Right atrium auricular region (tissue), 2 donors: ENCODE results near the gene IL13. TPM values are rescaled to one million over a fixed set of nuclear protein-coding genes. Genes with fewer than 3 reads are reported as not detected.
"Not testable (repeated sequence)": the region's sequence is repeated elsewhere in the genome, so short reads cannot be mapped to it uniquely, and the experiment has no call there.

ENCODE experiments used
- DNase-seq: peaks from one replicate; pipeline ENCODE4 v3.0.0-alpha.2; 2019; ENCODE audit warnings: low spot score
- H3K27ac ChIP-seq, 2 donors: fragments of 200-600 bp; sonication (generic); 1 replicate in 1 of 2; 2 replicates in 1 of 2; pipeline ENCODE4 v1.5.1; 2016 to 2019
- H3K27me3 ChIP-seq, 2 donors: fragments of 200-600 bp; sonication (generic); one replicate each; pipeline versions ENCODE4 v1.5.1 to v1.6.0; 2017 to 2019
- H3K36me3 ChIP-seq: fragments of 200-600 bp; sonication (generic); one replicate; pipeline ENCODE4 v1.5.1; 2016
- H3K4me1 ChIP-seq, 2 donors: fragments of 200-600 bp; sonication (generic); one replicate each; pipeline versions ENCODE4 v1.5.1 to v1.6.0; 2017 to 2019
- H3K4me3 ChIP-seq, 2 donors: fragments of 200-600 bp; sonication (generic); 1 replicate in 1 of 2; 2 replicates in 1 of 2; pipeline ENCODE4 v1.5.1; 2017 to 2019; ENCODE audit warnings: mild to moderate bottlenecking in 1 of 2, moderate library complexity in 1 of 2
- H3K9me3 ChIP-seq, 2 donors: fragments of 200-600 bp; sonication (generic); one replicate each; pipeline ENCODE4 v1.5.1; 2019
- total RNA-seq, 2 donors: library from RNA; depleted of rRNA; stranded (reverse); fragments of >200 nt; gene quantifications; one replicate each; pipeline ENCODE4 v1.1.0, GENCODE V29; 2016
- TF ChIP-seq, protein P1 (sequence below), 2 donors: fragments of 200-600 bp; sonication (generic); IDR thresholded peaks; one replicate each; pipeline ENCODE4 v1.5.1; 2019; ENCODE audit warnings: antibody characterized with exemption in 2 of 2

The IL13 gene
- total RNA-seq, 2 donors from 2014 or later = not detected

- Histone ChIP-seq H3K27ac (no peak overlapping the region), H3K36me3 (no peaks in the 10 kb centered on the region), H3K9me3 (no peaks in the 10 kb centered on the region), H3K27me3 (no peaks in the 10 kb centered on the region), H3K4me3 (no peak overlapping the region), H3K4me1 (no peaks in the 10 kb centered on the region)
- no peak for DNase-seq
- TF ChIP-seq, protein P1, sequence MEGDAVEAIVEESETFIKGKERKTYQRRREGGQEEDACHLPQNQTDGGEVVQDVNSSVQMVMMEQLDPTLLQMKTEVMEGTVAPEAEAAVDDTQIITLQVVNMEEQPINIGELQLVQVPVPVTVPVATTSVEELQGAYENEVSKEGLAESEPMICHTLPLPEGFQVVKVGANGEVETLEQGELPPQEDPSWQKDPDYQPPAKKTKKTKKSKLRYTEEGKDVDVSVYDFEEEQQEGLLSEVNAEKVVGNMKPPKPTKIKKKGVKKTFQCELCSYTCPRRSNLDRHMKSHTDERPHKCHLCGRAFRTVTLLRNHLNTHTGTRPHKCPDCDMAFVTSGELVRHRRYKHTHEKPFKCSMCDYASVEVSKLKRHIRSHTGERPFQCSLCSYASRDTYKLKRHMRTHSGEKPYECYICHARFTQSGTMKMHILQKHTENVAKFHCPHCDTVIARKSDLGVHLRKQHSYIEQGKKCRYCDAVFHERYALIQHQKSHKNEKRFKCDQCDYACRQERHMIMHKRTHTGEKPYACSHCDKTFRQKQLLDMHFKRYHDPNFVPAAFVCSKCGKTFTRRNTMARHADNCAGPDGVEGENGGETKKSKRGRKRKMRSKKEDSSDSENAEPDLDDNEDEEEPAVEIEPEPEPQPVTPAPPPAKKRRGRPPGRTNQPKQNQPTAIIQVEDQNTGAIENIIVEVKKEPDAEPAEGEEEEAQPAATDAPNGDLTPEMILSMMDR (IDR thresholded peaks at IDR 0.05) = no peak
These were observed 29.2 kb upstream of the IL13 start for GRCh38 chr5:132628814-132629213.

- Histone ChIP-seq H3K4me3 (no peak overlapping the region), H3K27ac (no peak overlapping the region), H3K4me1 (no peaks in the 10 kb centered on the region), H3K27me3 (no peaks in the 10 kb centered on the region), H3K9me3 (no peaks in the 10 kb centered on the region), H3K36me3 (no peaks in the 10 kb centered on the region)
- DNase-seq = no peak
- TF ChIP-seq, protein P1 (IDR thresholded peaks at IDR 0.05) = no peak
These were observed 28.6 kb upstream of the IL13 start for GRCh38 chr5:132629230-132629944.

DNA sequence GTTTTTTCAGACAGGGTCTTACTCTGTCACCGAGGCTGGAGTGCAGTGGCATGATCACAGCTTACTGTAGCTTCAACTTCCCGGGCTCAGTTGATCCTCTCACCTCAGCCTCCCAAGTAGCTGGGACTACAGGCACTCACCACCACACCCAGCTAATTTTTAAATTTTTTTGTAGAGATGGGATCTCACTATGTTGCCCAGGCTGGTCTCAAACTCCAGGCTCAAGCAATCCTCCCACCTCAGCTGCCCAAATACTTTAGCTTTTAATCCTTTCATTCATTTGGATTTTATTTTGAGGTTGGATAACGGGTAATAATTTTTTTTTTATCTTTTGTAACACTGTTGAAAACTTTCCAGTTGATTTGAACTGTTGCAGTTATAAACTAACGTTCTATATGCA lies 24.4 kb upstream of the IL13 start:
- not testable (repeated sequence) for DNase-seq
- H3K36me3 ChIP-seq = peaks cover 12% of the 10 kb centered on the region

DNA sequence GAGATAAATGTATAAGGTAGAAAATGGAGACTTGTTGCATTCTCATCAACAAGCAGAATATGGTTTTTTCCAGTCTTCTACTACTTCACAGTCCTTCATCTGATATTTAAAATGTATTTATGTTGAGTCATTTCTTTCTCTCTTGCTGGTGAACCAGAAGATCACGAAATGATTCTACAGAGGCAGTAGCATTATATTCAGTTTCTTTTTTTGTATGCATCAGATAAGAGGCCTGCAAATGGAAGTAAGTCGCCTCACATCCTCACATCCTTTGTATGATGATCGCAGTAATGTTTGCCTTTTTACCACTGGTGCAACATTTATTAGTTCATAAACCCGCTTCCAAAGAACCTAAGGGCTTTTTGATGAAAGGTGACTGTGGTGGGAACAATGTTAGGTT lies 22.1 kb upstream of the IL13 start:
- TF ChIP-seq, protein P1 (IDR thresholded peaks at IDR 0.05) = no peak
- Histone ChIP-seq H3K36me3 (peaks cover 35% of the 10 kb centered on the region), H3K4me3 (no peak overlapping the region), H3K9me3 (no peaks in the 10 kb centered on the region), H3K4me1 (no peaks in the 10 kb centered on the region), H3K27me3 (no peaks in the 10 kb centered on the region), H3K27ac (no peak overlapping the region)
- DNase-seq = no peak

More for the DNA sequence above, 24.4 kb upstream of the IL13 start:
- not testable (repeated sequence) for H3K9me3 ChIP-seq, H3K4me3 ChIP-seq, H3K27me3 ChIP-seq, H3K27ac ChIP-seq, H3K4me1 ChIP-seq

DNA sequence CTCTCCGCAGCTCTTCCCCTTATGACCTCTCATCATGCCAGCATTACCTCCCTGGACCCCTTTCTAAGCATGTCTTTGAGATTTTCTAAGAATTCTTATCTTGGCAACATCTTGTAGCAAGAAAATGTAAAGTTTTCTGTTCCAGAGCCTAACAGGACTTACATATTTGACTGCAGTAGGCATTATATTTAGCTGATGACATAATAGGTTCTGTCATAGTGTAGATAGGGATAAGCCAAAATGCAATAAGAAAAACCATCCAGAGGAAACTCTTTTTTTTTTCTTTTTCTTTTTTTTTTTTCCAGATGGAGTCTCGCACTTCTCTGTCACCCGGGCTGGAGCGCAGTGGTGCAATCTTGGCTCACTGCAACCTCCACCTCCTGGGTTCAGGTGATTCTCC lies 20.7 kb upstream of the IL13 start:
- Histone ChIP-seq H3K4me3 (no peak overlapping the region), H3K4me1 (no peaks in the 10 kb centered on the region), H3K27ac (no peak overlapping the region), H3K9me3 (no peaks in the 10 kb centered on the region), H3K27me3 (no peaks in the 10 kb centered on the region), H3K36me3 (peaks cover 42% of the 10 kb centered on the region)
- DNase-seq = no peak
- TF ChIP-seq, protein P1 (IDR thresholded peaks at IDR 0.05) = no peak

GRCh38 chr5:132639706-132640130 lies 18.3 kb upstream of the IL13 start:
- TF ChIP-seq, protein P1 (IDR thresholded peaks at IDR 0.05) = no peak
- H3K9me3 ChIP-seq = no peaks in the 10 kb centered on the region
- H3K4me1 ChIP-seq = no peaks in the 10 kb centered on the region
- H3K4me3 ChIP-seq = no peak overlapping the region
- no peaks in the 10 kb centered on the region for H3K27me3 ChIP-seq
- H3K36me3 ChIP-seq = peaks cover 48% of the 10 kb centered on the region
- DNase-seq = no peak
- no peak overlapping the region for H3K27ac ChIP-seq
